HG02623 (cell line): ENCODE measurements around the gene FBXO46.

ENCODE experiments used
- ATAC-seq: cut with Tn5 transposase; IDR thresholded peaks from one replicate; pipeline ENCODE4 v1.9.1; 2021; ENCODE audit warnings: moderate library complexity; ENCODE audit not compliant: unreplicated experiment

Gene FBXO46

GRCh38 chr19:45730368-45731288 is at the start of gene FBXO46:
Gene FBXO46 (minus strand): TSS chr19:45730896. CDS start chr19:45713495, 17,401 bp downstream.
- ATAC-seq, result peak; percentile 90

- ATAC-seq, result no peak
Measured at GRCh38 chr19:45780146-45780447, 49.4 kb upstream of the FBXO46 start.

- no peak for ATAC-seq
Measured at GRCh38 chr19:45779231-45780145, 48.8 kb upstream of the FBXO46 start.

DNA sequence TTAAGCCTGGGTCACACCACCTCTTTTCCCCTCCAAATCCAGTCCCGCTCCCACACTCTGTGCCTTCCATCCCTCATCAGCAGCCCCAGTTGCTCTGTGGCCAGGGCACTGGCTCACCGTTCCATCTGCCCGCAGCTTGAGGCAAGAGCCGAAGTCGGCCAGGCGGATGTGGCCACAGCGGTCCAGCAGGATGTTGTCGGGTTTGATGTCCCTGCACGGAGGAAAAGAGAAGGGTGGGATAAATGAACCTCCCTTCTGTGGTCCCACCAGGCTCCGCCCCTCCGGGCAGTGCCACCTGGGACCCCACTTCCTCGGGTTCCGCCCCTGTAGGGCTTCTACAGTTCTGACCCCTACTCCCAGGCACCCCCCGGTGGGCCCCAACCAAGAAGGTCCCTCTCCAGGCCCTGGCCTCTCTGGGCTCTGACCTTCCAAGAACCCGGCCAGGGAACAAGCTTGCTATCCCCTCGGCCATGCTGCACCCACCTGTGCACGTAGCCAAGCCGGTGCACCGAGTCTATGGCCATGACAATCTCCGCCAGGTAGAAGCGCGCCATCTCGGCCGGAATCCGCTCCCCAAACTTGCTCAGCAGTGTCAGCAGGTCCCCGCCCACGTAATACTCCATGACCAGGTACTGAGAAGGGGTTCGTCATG is 47.4 kb upstream of the FBXO46 start:
- no peak for ATAC-seq

DNA sequence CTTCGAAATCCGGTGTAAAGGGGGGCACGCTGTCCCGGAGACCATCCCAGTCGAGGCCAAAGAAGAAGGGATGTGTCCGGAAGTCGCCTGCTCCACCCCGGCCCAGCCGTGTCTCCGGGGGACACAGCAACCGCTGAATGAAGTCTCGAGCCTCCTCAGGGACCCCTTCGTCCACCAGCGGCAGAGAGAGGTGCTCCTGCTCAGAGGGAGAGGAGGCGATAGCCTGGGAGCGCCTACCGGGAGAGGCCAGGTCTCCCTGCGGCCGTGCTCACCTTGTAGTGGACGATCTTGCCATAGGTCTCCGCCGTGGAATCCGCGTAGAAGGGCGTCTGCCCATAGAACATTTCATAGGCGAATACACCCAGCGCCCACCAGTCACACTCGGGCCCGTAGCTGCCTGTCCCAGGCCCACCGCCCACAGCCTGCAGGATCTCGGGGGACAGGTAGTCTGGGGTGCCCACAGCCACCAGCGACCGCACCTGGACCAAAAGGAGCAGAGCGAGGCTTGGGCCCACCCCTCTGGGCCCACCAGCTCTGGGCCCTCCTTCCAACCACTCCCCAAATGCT is 46.8 kb upstream of the FBXO46 start:
- no peak for ATAC-seq

DNA sequence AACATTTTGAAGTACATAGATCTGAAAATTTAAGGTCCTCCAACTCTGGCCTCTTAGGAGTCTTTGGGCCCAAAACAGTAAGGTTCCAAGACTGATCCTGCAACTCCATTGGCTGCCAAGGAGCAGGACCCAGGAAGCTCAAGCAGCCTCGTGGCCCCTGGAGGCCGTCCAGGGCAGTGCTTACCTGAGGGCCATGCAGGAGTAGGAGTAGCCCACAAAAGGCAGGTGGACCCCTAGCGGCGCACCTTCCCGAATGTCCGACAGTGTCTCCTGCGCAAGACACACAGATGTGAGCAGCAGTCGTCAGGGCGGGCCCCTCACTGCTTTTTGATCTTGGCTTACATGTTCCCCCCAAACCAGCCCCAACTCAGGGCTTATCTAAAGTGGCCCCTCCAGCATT is 44.1 kb upstream of the FBXO46 start:
- no peak for ATAC-seq

GRCh38 chr19:45773384-45773783 is 42.7 kb upstream of the FBXO46 start:
- ATAC-seq, result no peak

DNA sequence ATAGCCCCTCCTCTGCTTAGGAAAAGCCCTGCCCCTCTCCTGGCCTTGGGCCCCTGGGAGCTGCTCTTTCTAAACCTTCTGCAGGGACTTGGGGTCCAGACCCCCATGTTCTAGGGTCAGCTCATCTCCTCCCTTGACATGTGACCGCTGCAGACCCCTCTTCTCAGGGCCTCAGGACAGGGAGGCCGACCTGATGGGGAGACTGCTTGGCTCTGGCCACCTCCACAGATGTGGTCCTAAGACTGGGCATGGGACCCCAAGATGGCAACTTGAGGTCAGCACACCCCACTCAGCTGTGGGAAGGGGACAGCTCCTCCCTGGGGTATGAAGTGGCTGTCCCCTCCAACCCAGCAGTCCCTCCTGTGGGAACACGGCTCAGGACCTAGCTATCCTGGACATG is 42.2 kb upstream of the FBXO46 start:
- ATAC-seq, result no peak

DNA sequence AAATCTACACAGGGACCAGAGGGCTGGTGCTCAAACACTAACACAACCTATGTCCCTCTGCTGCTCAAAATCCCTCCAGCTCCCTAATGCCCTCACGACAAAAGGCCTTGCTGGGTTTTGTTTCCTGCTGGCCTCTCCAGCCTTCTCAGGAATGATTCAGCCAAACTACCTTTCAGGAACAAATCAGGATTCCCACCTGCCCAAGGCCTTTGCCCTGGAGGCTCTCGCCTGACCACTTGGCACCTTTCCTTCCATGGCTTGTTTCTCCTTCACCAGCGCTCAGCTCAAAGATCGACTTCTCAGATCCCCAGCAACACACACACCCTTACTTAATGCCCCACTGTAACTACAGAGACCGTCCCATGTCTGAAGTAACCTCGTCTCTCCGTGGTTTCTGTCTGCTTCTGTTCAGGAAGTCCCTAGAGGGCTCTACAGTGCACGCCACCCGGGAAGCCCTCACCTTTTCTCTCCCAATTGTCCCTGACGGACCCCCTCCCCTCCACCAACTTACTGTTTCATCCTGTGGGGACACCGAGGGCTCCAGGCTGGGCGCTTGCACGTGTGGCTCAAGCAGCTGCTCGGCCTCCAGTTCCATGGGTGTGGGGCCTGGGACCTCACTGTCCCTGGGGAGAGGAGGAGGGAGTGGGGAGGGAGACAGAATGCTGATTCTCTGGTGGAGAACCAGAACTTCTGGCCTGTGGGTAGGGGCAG is 41.6 kb upstream of the FBXO46 start:
- no peak for ATAC-seq

DNA sequence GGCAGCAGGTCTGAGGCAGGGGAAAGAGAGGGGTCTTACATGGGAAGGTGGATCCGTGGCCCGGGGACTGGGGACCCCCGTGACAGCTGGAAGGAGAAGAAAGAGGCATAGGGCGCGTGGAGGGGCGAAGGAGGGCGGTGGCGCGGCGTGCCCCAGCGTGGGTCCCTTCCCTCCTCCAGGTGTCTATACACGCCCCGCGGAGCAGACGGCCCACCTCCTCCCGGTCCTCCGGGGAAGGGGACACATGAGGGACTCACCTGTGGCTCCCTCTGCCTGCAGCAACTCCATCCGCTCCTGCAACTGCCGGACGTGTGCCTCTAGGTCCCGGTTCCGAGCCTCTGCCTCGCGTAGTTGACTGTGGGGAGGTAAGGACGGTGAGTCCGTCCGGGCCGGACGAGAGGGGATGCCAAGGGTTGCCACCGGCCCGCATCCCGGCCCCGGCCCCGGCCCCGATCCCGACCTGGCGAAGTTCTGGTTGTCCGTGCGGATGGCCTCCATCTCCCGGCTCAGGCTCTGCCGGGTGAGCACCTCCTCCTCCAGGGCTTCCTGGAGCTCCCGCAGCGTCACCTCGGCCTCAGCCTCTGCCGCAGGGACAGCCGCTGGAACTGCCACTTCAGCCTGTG is 40.7 kb upstream of the FBXO46 start:
- ATAC-seq, result no peak

GRCh38 chr19:45770192-45771101 is 39.8 kb upstream of the FBXO46 start:
- ATAC-seq, result peak; percentile 40

DNA sequence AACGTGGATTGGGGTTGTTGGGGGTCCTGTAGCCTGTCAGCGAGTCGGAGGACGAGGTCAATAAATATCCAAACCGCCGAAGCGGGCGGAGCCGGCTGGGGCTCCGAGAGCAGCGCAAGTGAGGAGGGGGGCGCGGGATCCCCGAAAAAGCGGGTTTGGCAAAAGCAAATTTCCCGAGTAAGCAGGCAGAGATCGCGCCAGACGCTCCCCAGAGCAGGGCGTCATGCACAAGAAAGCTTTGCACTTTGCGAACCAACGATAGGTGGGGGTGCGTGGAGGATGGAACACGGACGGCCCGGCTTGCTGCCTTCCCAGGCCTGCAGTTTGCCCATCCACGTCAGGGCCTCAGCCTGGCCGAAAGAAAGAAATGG is 39.1 kb upstream of the FBXO46 start:
- ATAC-seq, result no peak

DNA sequence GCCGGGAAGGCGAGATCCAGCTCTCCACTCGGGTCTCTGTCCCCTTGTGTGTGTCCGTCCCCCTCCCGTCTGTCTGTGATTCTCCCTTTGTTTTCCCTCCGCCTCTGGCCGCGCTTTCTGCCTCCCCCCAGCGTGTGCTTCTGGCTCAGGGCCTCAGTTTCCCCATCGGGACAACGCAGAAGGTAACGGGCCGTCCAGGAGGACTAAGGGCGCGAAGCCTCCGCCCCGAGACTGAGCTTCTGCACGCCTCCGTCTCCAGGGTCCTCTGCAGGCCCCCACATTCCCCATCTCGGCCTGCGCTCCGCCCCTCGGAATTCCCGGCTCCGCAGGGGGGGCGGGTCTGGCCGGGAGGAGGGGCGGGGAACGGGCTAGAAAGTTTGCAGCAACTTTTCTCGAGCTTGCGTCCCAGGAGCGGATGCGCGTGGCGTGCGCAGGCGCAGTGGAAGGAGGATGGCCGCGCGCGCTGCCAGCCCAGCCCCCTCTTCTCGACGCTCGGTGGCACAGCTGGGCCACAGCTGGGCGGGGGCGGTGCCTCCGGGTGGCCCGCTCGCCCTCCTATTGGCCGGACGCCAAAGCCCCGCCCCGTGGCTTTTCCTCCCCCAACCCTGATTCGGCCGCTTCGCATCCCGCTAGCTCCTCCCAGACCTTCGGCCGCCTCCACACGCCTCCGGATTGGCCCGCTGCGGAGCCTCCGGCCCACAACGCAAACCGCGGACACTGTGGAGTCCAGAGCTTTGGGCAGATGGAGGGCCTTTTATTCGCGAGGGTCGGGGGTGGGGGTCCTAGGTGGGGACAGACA is 38.5 kb upstream of the FBXO46 start, which contains the start of gene SIX5:
Gene SIX5 (minus strand): TSS at position 269 of the 799 bp plus-strand sequence. CDS start 408 bp downstream, outside the sequence.
- ATAC-seq, result peak; percentile 53

DNA sequence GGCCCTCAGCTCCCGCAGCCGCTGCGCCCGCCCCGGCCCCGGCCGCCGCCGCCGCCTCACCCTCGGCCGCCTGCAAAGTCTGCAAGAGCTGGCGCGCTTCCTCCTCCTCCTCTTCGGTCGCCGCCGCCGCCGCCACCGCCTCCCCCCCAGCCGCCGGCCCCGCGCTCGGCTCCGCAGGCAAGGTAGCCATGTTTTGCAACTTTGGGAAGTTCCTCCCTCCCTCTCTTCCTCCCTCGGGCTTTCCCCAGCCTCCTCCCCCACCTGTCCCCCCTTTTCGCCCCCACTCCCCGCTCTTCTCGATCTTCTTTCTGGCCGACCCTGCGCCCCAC is 37.9 kb upstream of the FBXO46 start:
- no peak for ATAC-seq

GRCh38 chr19:45767881-45768654 is 37.4 kb upstream of the FBXO46 start:
- no peak for ATAC-seq

GRCh38 chr19:45767410-45767880 is 36.7 kb upstream of the FBXO46 start:
- ATAC-seq, result no peak

GRCh38 chr19:45766869-45767346 is 36.2 kb upstream of the FBXO46 start:
- no peak for ATAC-seq
